Activated T-cell treated with anti-CD3 and anti-CD28 coated beads for 48 hours (primary cell): ENCODE measurements around the gene MLXIP.
"Not testable (repeated sequence)": the region's sequence is repeated elsewhere in the genome, so short reads cannot be mapped to it uniquely, and the experiment has no call there.

ENCODE experiments used
- DNase-seq: peaks from one replicate; pipeline ENCODE4 v3.0.0-alpha.2; 2020; ENCODE audit warnings: low read depth

MLXIP gene

GRCh38 chr12:122054842-122055520 is 23.6 kb upstream of the MLXIP start:
- no peak for DNase-seq

- DNase-seq, result not testable (repeated sequence)
These were observed 22.1 kb upstream of the MLXIP start for GRCh38 chr12:122056406-122056805.

- DNase-seq, result no peak
These were observed 21.4 kb upstream of the MLXIP start for GRCh38 chr12:122057007-122057735.

- no peak for DNase-seq
These were observed 20.8 kb upstream of the MLXIP start for GRCh38 chr12:122057769-122058168.

GRCh38 chr12:122058549-122059149 is 19.9 kb upstream of the MLXIP start:
- no peak for DNase-seq

GRCh38 chr12:122059203-122059960 is 19.2 kb upstream of the MLXIP start:
- no peak for DNase-seq

GRCh38 chr12:122060081-122060501 is 18.5 kb upstream of the MLXIP start:
- DNase-seq, result no peak

- no peak for DNase-seq
These were observed 17.3 kb upstream of the MLXIP start for GRCh38 chr12:122061253-122061652.

- DNase-seq, result no peak
These were observed 15.5 kb upstream of the MLXIP start for GRCh38 chr12:122062832-122063693.

- no peak for DNase-seq
These were observed 14.9 kb upstream of the MLXIP start for GRCh38 chr12:122063694-122064024.

GRCh38 chr12:122064025-122064777 is 14.4 kb upstream of the MLXIP start:
- DNase-seq, result peak; percentile 30

- no peak for DNase-seq
These were observed 13.6 kb upstream of the MLXIP start for GRCh38 chr12:122064780-122065588.

- DNase-seq, result no peak
These were observed 11.0 kb upstream of the MLXIP start for GRCh38 chr12:122067548-122067947.

- DNase-seq, result peak; percentile 23
These were observed 10.6 kb upstream of the MLXIP start for GRCh38 chr12:122067966-122068365.

- no peak for DNase-seq
These were observed 6.3 kb upstream of the MLXIP start for GRCh38 chr12:122072031-122072970.

- DNase-seq, result no peak
These were observed 4.7 kb upstream of the MLXIP start for GRCh38 chr12:122073815-122074214.

GRCh38 chr12:122076743-122077495 is 1.6 kb upstream of the MLXIP start:
- DNase-seq, result no peak

- peak; percentile 25 for DNase-seq
These were observed 526 bp downstream of the MLXIP start for GRCh38 chr12:122079033-122079531.
